Gastroesophageal sphincter (tissue), 3 donors: Measurements from ENCODE around the gene FAM9C.

Experiments used
- EP300 ChIP-seq: sonication (generic); formaldehyde crosslinking; IDR thresholded peaks from one replicate; pipeline ENCODE4 v1.6.1; 2017; ENCODE audit warnings: antibody characterized with exemption, mild to moderate bottlenecking
- POLR2A ChIP-seq, 2 donors: fragments of 450-650 bp; IDR thresholded peaks; one replicate each; pipeline ENCODE4 v1.6.1; 2017; ENCODE audit warnings: antibody characterized with exemption in 2 of 2, mild to moderate bottlenecking in 2 of 2, moderate library complexity in 1 of 2
- POLR2AphosphoS5 ChIP-seq: sonication (generic); formaldehyde crosslinking; IDR thresholded peaks from one replicate; pipeline ENCODE4 v1.6.1; 2017; ENCODE audit warnings: antibody characterized with exemption
- TF ChIP-seq, protein P1 (sequence below), 4 experiments: fragments of 200-600 bp in 2 of 4; fragments of 450-650 bp in 2 of 4; sonication (generic) in 1 of 4; IDR thresholded peaks; one replicate each; pipeline ENCODE4 v1.5.1; 2017 to 2019; ENCODE audit warnings: antibody characterized with exemption in 4 of 4, mild to moderate bottlenecking in 2 of 4, moderate library complexity in 2 of 4

DNA sequence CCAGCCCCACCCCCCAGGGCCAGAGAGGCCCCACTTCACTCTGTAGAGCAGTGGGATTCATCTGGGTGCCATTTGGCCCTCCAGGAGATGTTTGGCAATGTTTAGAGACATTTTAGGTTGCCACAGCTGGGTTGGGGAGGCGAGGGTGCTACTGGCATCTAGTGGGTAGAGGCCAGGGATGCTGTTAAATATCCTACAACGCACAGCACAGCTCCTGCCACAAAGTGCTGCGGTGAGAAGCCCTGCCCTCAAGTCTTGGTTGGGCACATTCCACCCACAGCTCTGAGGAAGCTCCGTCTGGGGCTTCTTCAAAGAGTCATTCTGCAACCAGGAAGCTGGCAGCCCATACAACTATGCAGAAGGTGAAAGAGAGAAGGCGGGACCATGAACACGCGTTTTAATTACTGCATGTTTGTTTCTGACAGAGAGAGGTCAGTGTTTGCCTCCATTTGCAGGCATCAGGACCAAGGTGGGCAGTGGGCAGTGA lies 48.1 kb upstream of the FAM9C start:
- TF ChIP-seq, protein P1, sequence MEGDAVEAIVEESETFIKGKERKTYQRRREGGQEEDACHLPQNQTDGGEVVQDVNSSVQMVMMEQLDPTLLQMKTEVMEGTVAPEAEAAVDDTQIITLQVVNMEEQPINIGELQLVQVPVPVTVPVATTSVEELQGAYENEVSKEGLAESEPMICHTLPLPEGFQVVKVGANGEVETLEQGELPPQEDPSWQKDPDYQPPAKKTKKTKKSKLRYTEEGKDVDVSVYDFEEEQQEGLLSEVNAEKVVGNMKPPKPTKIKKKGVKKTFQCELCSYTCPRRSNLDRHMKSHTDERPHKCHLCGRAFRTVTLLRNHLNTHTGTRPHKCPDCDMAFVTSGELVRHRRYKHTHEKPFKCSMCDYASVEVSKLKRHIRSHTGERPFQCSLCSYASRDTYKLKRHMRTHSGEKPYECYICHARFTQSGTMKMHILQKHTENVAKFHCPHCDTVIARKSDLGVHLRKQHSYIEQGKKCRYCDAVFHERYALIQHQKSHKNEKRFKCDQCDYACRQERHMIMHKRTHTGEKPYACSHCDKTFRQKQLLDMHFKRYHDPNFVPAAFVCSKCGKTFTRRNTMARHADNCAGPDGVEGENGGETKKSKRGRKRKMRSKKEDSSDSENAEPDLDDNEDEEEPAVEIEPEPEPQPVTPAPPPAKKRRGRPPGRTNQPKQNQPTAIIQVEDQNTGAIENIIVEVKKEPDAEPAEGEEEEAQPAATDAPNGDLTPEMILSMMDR (IDR thresholded peaks at IDR 0.05): no peak
- TF ChIP-seq EP300 (no peak), POLR2AphosphoS5 (no peak), POLR2A (IDR thresholded peaks at IDR 0.05) (no peak)
